A673 (cell line): ENCODE measurements around the gene DCP1B. TPM values are rescaled to one million over a fixed set of nuclear protein-coding genes. Genes with fewer than 3 reads are reported as not detected.

ENCODE experiments used
- BruUV-seq: library from RNA; stranded (reverse); fragments of 400-500 nt; replicated peaks from 2 replicates; lab custom pipeline; 2021; lab: Mats Ljungman, UMichigan
- CTCF ChIA-PET: fragments of 300-600 bp; sonication (Branson Sonifier 250); formaldehyde crosslinking; loops from one replicate; lab custom pipeline; 2022; ENCODE audit warnings: antibody characterized with exemption; lab: Charles Lee
- POLR2A ChIA-PET: fragments of 300-600 bp; sonication (Branson Sonifier 250); formaldehyde crosslinking; loops from one replicate; lab custom pipeline; 2022; ENCODE audit warnings: antibody characterized with exemption; ENCODE audit not compliant: low non-redundant PET; lab: Charles Lee
- DNase-seq: peaks from one replicate; pipeline ENCODE4 v3.0.0-alpha.2; 2015; ENCODE audit warnings: low spot score
- H3K27ac ChIP-seq: fragments of 200-600 bp; sonication (generic); 2 replicates; pipeline ENCODE4 v1.5.1; 2016; ENCODE audit warnings: mixed run types, low read depth, mild to moderate bottlenecking, mixed read lengths, antibody characterized with exemption, low read length; ENCODE audit not compliant: poor library complexity, severe bottlenecking
- H3K27me3 ChIP-seq: fragments of 200-600 bp; sonication (generic); replicated peaks from 2 replicates; pipeline ENCODE4 v1.6.1; 2017; ENCODE audit warnings: mixed run types, low read depth, mild to moderate bottlenecking, mixed read lengths, antibody characterized with exemption, low read length; ENCODE audit not compliant: insufficient read depth, poor library complexity
- H3K36me3 ChIP-seq: fragments of 200-600 bp; sonication (generic); 2 replicates; pipeline ENCODE4 v1.6.1; 2016; ENCODE audit warnings: mixed run types, mild to moderate bottlenecking, mixed read lengths, antibody characterized with exemption, low read length; ENCODE audit not compliant: insufficient read depth, poor library complexity, severe bottlenecking
- H3K4me1 ChIP-seq: fragments of 200-600 bp; sonication (generic); 2 replicates; pipeline ENCODE4 v1.6.1; 2017; ENCODE audit warnings: mixed run types, mild to moderate bottlenecking, mixed read lengths, antibody characterized with exemption, low read length; ENCODE audit not compliant: insufficient read depth, poor library complexity, severe bottlenecking
- H3K4me3 ChIP-seq: fragments of 200-600 bp; sonication (generic); 2 replicates; pipeline ENCODE4 v1.5.1; 2016; ENCODE audit warnings: low read depth, mixed run types, mild to moderate bottlenecking, mixed read lengths, low read length; ENCODE audit not compliant: poor library complexity, severe bottlenecking
- H3K9me3 ChIP-seq: fragments of 200-600 bp; sonication (generic); 2 replicates; pipeline ENCODE4 v1.6.1; 2016; ENCODE audit warnings: mixed run types, low read depth, mild to moderate bottlenecking, mixed read lengths, antibody characterized with exemption, low read length; ENCODE audit not compliant: poor library complexity, severe bottlenecking
- EZH2 ChIP-seq: fragments of 200-600 bp; sonication (generic); IDR thresholded peaks from 2 replicates; pipeline ENCODE4 v1.6.1; 2017; ENCODE audit warnings: borderline replicate concordance, low read depth, mild to moderate bottlenecking, mixed read lengths, antibody characterized with exemption, low read length; ENCODE audit not compliant: poor library complexity, severe bottlenecking
- intact Hi-C: fragments of 100-400 bp; cut with micrococcal nuclease; formaldehyde crosslinking; loops from one replicate; pipeline ENCODE4 v1.10.0; 2022; ENCODE audit not compliant: unreplicated experiment
- total RNA-seq: library from RNA; stranded (reverse); gene quantifications from 2 replicates; pipeline ENCODE4 v1.2.3, GENCODE V29; 2021
- TF ChIP-seq, protein P1 (sequence below): fragments of 300-800, 200-600 bp; sonication (generic); conservative IDR thresholded peaks from 2 replicates; pipeline ENCODE4 v1.5.1; 2017; ENCODE audit warnings: low read depth, mild to moderate bottlenecking, antibody characterized with exemption, low read length, moderate library complexity, mixed read lengths

Gene DCP1B
- total RNA-seq, 1 experiment from 2014 or later, result 8.8 TPM

DNA sequence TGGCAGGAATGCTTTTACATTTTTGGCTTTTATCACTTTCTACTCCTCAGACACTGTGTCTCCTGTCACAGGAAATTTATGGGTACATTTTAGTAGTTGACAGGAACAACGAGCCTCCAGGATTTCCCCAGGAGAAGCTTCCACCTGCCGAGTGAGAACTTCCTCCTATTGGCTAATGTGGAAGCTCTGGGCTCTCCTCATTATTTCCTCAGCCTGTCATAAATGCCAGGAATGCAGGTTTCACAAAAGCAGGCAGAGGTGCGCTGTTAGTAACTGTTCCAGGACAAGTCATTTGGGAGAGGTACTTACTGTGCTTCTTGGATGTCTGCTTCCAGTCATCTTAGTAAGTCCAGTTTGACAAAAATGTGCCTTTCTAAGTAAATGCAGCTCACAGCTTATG lies 19.1 kb upstream of the DCP1B start:
- Histone ChIP-seq H3K27me3 (peaks cover 21% of the 10 kb centered on the region), H3K9me3 (no peaks in the 10 kb centered on the region), H3K4me3 (no peak overlapping the region), H3K4me1 (no peaks in the 10 kb centered on the region), H3K27ac (no peak overlapping the region), H3K36me3 (no peaks in the 10 kb centered on the region)
- no TSS peak for BruUV-seq
- POLR2A ChIA-PET, result no interaction called here
- no peak for TF ChIP-seq EZH2
- TF ChIP-seq, protein P1, sequence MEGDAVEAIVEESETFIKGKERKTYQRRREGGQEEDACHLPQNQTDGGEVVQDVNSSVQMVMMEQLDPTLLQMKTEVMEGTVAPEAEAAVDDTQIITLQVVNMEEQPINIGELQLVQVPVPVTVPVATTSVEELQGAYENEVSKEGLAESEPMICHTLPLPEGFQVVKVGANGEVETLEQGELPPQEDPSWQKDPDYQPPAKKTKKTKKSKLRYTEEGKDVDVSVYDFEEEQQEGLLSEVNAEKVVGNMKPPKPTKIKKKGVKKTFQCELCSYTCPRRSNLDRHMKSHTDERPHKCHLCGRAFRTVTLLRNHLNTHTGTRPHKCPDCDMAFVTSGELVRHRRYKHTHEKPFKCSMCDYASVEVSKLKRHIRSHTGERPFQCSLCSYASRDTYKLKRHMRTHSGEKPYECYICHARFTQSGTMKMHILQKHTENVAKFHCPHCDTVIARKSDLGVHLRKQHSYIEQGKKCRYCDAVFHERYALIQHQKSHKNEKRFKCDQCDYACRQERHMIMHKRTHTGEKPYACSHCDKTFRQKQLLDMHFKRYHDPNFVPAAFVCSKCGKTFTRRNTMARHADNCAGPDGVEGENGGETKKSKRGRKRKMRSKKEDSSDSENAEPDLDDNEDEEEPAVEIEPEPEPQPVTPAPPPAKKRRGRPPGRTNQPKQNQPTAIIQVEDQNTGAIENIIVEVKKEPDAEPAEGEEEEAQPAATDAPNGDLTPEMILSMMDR, result no peak
- intact Hi-C loops, result no loop called here
- DNase-seq, result no peak
- CTCF ChIA-PET, result interaction anchor here (0.5 kb wide), 1 partner anchor 83 kb away, joined by 4 read pairs; no protein-coding TSS in a partner anchor

DNA sequence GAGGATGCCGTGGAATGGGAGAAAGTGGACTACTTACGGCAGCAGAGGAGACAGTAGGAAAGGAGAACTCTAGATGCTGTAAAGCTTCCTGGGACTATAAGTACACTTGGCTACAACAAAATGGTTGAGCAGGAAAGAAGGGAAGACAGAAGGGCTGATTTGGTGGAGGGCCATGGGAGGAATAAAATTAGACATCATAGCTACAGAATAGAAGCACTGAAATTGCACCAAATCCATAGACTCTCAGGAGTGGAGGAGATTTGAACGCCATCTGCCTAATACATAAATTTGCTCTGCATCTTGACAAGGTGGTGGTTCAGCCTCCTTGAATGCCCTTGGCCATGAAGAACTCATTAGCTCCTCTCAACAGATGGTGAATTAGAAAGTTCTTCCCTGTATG lies 16.3 kb upstream of the DCP1B start:
- no peaks in the 10 kb centered on the region for H3K4me1 ChIP-seq
- intact Hi-C loops, result no loop called here
- no peak for TF ChIP-seq EZH2
- TF ChIP-seq, protein P1, result no peak
- no peak overlapping the region for H3K4me3 ChIP-seq
- H3K27ac ChIP-seq, result no peak overlapping the region
- CTCF ChIA-PET, result no interaction called here
- H3K9me3 ChIP-seq, result no peaks in the 10 kb centered on the region
- BruUV-seq, result no TSS peak
- H3K27me3 ChIP-seq, result no peaks in the 10 kb centered on the region
- no peaks in the 10 kb centered on the region for H3K36me3 ChIP-seq
- POLR2A ChIA-PET, result no interaction called here
- DNase-seq, result no peak

DNA sequence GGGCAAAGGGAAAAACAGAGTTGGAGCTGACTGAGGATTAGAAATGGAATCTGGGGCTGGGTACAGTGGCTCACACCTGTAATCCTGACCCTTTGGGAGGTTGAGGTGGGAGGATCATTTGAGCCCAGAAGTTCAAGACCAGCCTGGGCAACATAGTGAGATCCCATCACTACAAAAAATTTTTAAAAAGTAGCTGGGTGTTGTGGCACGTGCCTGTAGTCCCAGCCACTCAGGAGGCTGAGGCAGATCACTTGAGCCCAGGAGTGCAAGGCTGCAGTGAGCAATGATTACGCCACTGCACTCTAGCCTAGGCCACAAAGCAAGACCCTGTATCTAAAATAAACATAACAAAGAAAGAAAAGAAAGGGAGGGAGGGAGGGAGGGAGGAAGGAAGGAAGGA lies 14.9 kb upstream of the DCP1B start:
- CTCF ChIA-PET, result no interaction called here
- TF ChIP-seq, protein P1, result no peak
- TF ChIP-seq EZH2, result no peak
- Histone ChIP-seq H3K4me1 (no peaks in the 10 kb centered on the region), H3K27me3 (no peaks in the 10 kb centered on the region), H3K9me3 (no peaks in the 10 kb centered on the region), H3K27ac (no peak overlapping the region), H3K36me3 (no peaks in the 10 kb centered on the region), H3K4me3 (no peak overlapping the region)
- no peak for DNase-seq
- POLR2A ChIA-PET, result no interaction called here
- BruUV-seq, result no TSS peak
- intact Hi-C loops, result no loop called here
